ENCODE results near the gene TDRD7. TPM values are rescaled to one million over a fixed set of nuclear protein-coding genes. Genes with fewer than 3 reads are reported as not detected.

TDRD7 gene
- total RNA-seq, 1 donor from 2014 or later, result 4.7 TPM

GRCh38 chr9:97394881-97395280, 17.0 kb upstream of the TDRD7 start:
- Mint-ChIP-seq H3K27ac (no peak overlapping the region), H3K9me3 (no peaks in the 10 kb centered on the region), H3K4me3 (no peak overlapping the region), H3K36me3 (ENCODE audit: low read depth) (peaks cover 1% of the 10 kb centered on the region), H3K4me1 (ENCODE audit: low read depth) (peaks cover 38% of the 10 kb centered on the region), H3K27me3 (ENCODE audit: insufficient read depth) (peaks cover 52% of the 10 kb centered on the region)
- DNase-seq (ENCODE audit: low spot score), result no peak
- intact Hi-C loops (cut with micrococcal nuclease), result loop anchor here (5.0 kb wide), 5 partner anchors 107 to 1468 kb away; partner anchors contain the start of genes TMOD1, XPA and ZNF510

- Mint-ChIP-seq H3K36me3 (ENCODE audit: low read depth) (peaks cover 1% of the 10 kb centered on the region), H3K27me3 (ENCODE audit: insufficient read depth) (peaks cover 48% of the 10 kb centered on the region), H3K4me3 (no peak overlapping the region), H3K4me1 (ENCODE audit: low read depth) (peaks cover 34% of the 10 kb centered on the region), H3K27ac (no peak overlapping the region), H3K9me3 (no peaks in the 10 kb centered on the region)
- intact Hi-C loops (cut with micrococcal nuclease), result loop anchor here (5.0 kb wide), 5 partner anchors 107 to 1468 kb away; partner anchors contain the start of genes TMOD1, XPA and ZNF510
- DNase-seq (ENCODE audit: low spot score), result no peak
These were observed 16.2 kb upstream of the TDRD7 start for GRCh38 chr9:97395745-97396144.

GRCh38 chr9:97396256-97396655, 15.6 kb upstream of the TDRD7 start:
- Mint-ChIP-seq H3K36me3 (ENCODE audit: low read depth) (peaks cover 1% of the 10 kb centered on the region), H3K9me3 (no peaks in the 10 kb centered on the region), H3K27ac (no peak overlapping the region), H3K4me1 (ENCODE audit: low read depth) (peaks cover 31% of the 10 kb centered on the region), H3K27me3 (ENCODE audit: insufficient read depth) (peaks cover 48% of the 10 kb centered on the region), H3K4me3 (no peak overlapping the region)
- DNase-seq (ENCODE audit: low spot score), result no peak
- intact Hi-C loops (cut with micrococcal nuclease), result loop anchor here (5.0 kb wide), 5 partner anchors 106 to 1469 kb away; partner anchors contain the start of genes TMOD1, XPA and ZNF510

- H3K27ac Mint-ChIP-seq, result peak overlapping the region; percentile 41
- peaks cover 1% of the 10 kb centered on the region for H3K36me3 Mint-ChIP-seq (ENCODE audit: low read depth)
- DNase-seq (ENCODE audit: low spot score), result peak; percentile 59
- intact Hi-C loops (cut with micrococcal nuclease), result loop anchor here (1.0 to 5.0 kb wide), 8 partner anchors 9 to 1470 kb away; partner anchors contain the start of genes CTSV, TMOD1, XPA and ZNF510
- H3K27me3 Mint-ChIP-seq (ENCODE audit: insufficient read depth), result peaks cover 51% of the 10 kb centered on the region
- H3K4me3 Mint-ChIP-seq, result no peak overlapping the region
- H3K9me3 Mint-ChIP-seq, result no peaks in the 10 kb centered on the region
- peaks cover 29% of the 10 kb centered on the region for H3K4me1 Mint-ChIP-seq (ENCODE audit: low read depth)
These were observed 14.7 kb upstream of the TDRD7 start for GRCh38 chr9:97397220-97397619.

- intact Hi-C loops (cut with micrococcal nuclease), result loop anchor here (1.0 to 5.0 kb wide), 6 partner anchors 103 to 1472 kb away; partner anchors contain the start of genes TMOD1, XPA and ZNF510
- H3K4me1 Mint-ChIP-seq (ENCODE audit: low read depth), result peaks cover 29% of the 10 kb centered on the region
- H3K36me3 Mint-ChIP-seq (ENCODE audit: low read depth), result no peaks in the 10 kb centered on the region
- peak; percentile 52 for DNase-seq (ENCODE audit: low spot score)
- peak overlapping the region; percentile 53 for H3K27ac Mint-ChIP-seq
- H3K27me3 Mint-ChIP-seq (ENCODE audit: insufficient read depth), result peaks cover 42% of the 10 kb centered on the region
- H3K9me3 Mint-ChIP-seq, result peaks cover 10% of the 10 kb centered on the region
- no peak overlapping the region for H3K4me3 Mint-ChIP-seq
These were observed 12.7 kb upstream of the TDRD7 start for GRCh38 chr9:97398999-97399758.

GRCh38 chr9:97403746-97404316, 8.1 kb upstream of the TDRD7 start:
- no peak overlapping the region for H3K27ac Mint-ChIP-seq
- no peak for DNase-seq (ENCODE audit: low spot score)
- no peak overlapping the region for H3K4me3 Mint-ChIP-seq
- peaks cover 10% of the 10 kb centered on the region for H3K9me3 Mint-ChIP-seq
- H3K27me3 Mint-ChIP-seq (ENCODE audit: insufficient read depth), result peaks cover 53% of the 10 kb centered on the region
- peaks cover 3% of the 10 kb centered on the region for H3K4me1 Mint-ChIP-seq (ENCODE audit: low read depth)
- H3K36me3 Mint-ChIP-seq (ENCODE audit: low read depth), result no peaks in the 10 kb centered on the region
- intact Hi-C loops (cut with micrococcal nuclease), result no loop called here

DNA sequence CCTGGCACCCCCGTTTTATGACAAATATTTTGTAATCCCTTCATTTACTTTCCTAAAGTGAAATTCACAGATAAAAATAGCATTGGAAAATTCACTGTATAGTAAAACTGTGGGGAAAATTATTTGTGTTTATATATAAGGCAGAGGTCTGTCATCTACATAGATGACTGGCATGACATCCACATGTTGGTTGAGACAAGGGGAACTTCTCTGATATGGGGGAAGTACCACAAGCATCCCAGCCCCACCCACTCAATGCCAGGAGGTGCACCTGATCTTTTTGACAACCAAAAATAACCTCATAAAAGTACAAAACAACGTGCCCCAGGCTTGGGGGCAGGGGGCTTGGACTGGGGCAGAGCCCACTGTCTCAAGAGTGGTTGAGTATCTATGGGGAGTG, 6.3 kb upstream of the TDRD7 start:
- intact Hi-C loops (cut with micrococcal nuclease), result no loop called here
- peaks cover 60% of the 10 kb centered on the region for H3K27me3 Mint-ChIP-seq (ENCODE audit: insufficient read depth)

GRCh38 chr9:97406620-97407177, 5.2 kb upstream of the TDRD7 start:
- Mint-ChIP-seq H3K27me3 (ENCODE audit: insufficient read depth) (peaks cover 56% of the 10 kb centered on the region), H3K9me3 (peaks cover 10% of the 10 kb centered on the region), H3K4me1 (ENCODE audit: low read depth) (peaks cover 6% of the 10 kb centered on the region), H3K36me3 (ENCODE audit: low read depth) (no peaks in the 10 kb centered on the region), H3K4me3 (no peak overlapping the region), H3K27ac (no peak overlapping the region)
- DNase-seq (ENCODE audit: low spot score), result no peak
- intact Hi-C loops (cut with micrococcal nuclease), result no loop called here

More for the DNA sequence above, 6.3 kb upstream of the TDRD7 start:
- DNase-seq (ENCODE audit: low spot score), result no peak
- Mint-ChIP-seq H3K9me3 (peaks cover 10% of the 10 kb centered on the region), H3K4me3 (no peak overlapping the region), H3K4me1 (ENCODE audit: low read depth) (no peaks in the 10 kb centered on the region), H3K36me3 (ENCODE audit: low read depth) (no peaks in the 10 kb centered on the region), H3K27ac (no peak overlapping the region)

GRCh38 chr9:97408562-97408961, 3.3 kb upstream of the TDRD7 start:
- H3K36me3 Mint-ChIP-seq (ENCODE audit: low read depth), result no peaks in the 10 kb centered on the region
- no peak overlapping the region for H3K27ac Mint-ChIP-seq
- H3K4me1 Mint-ChIP-seq (ENCODE audit: low read depth), result peaks cover 18% of the 10 kb centered on the region
- DNase-seq (ENCODE audit: low spot score), result no peak
- H3K4me3 Mint-ChIP-seq, result no peak overlapping the region
- peaks cover 45% of the 10 kb centered on the region for H3K27me3 Mint-ChIP-seq (ENCODE audit: insufficient read depth)
- intact Hi-C loops (cut with micrococcal nuclease), result no loop called here
- H3K9me3 Mint-ChIP-seq, result peaks cover 6% of the 10 kb centered on the region

GRCh38 chr9:97411440-97411788, 482 bp upstream of the TDRD7 start:
- Mint-ChIP-seq H3K27ac (peak overlapping the region; percentile 54), H3K9me3 (no peaks in the 10 kb centered on the region), H3K27me3 (ENCODE audit: insufficient read depth) (peaks cover 40% of the 10 kb centered on the region), H3K4me3 (peak overlapping the region; percentile 72), H3K36me3 (ENCODE audit: low read depth) (peaks cover 3% of the 10 kb centered on the region), H3K4me1 (ENCODE audit: low read depth) (peaks cover 35% of the 10 kb centered on the region)
- intact Hi-C loops (cut with micrococcal nuclease), result loop anchor here (1.0 to 10.0 kb wide), 8 partner anchors 14 to 844 kb away; partner anchors contain the start of genes TMOD1 and TRMO
- DNase-seq (ENCODE audit: low spot score), result no peak

GRCh38 chr9:97412626-97413385, 910 bp downstream of the TDRD7 start:
- no peaks in the 10 kb centered on the region for H3K9me3 Mint-ChIP-seq
- intact Hi-C loops (cut with micrococcal nuclease), result loop anchor here (1.0 to 10.0 kb wide), 3 partner anchors 185 to 846 kb away; partner anchors contain the start of gene TRMO
- peak overlapping the region; percentile 84 for H3K4me3 Mint-ChIP-seq
- peaks cover 35% of the 10 kb centered on the region for H3K4me1 Mint-ChIP-seq (ENCODE audit: low read depth)
- H3K36me3 Mint-ChIP-seq (ENCODE audit: low read depth), result peaks cover 3% of the 10 kb centered on the region
- peaks cover 27% of the 10 kb centered on the region for H3K27me3 Mint-ChIP-seq (ENCODE audit: insufficient read depth)
- H3K27ac Mint-ChIP-seq, result peak overlapping the region; percentile 61
- DNase-seq (ENCODE audit: low spot score), result no peak

- H3K27ac Mint-ChIP-seq, result no peak overlapping the region
- peaks cover 35% of the 10 kb centered on the region for H3K4me1 Mint-ChIP-seq (ENCODE audit: low read depth)
- H3K4me3 Mint-ChIP-seq, result peak overlapping the region; percentile 84
- H3K27me3 Mint-ChIP-seq (ENCODE audit: insufficient read depth), result peaks cover 20% of the 10 kb centered on the region
- DNase-seq (ENCODE audit: low spot score), result no peak
- no peaks in the 10 kb centered on the region for H3K9me3 Mint-ChIP-seq
- intact Hi-C loops (cut with micrococcal nuclease), result loop anchor here (1.0 to 10.0 kb wide), 3 partner anchors 185 to 846 kb away; partner anchors contain the start of gene TRMO
- peaks cover 3% of the 10 kb centered on the region for H3K36me3 Mint-ChIP-seq (ENCODE audit: low read depth)
These were observed 1.6 kb downstream of the TDRD7 start for GRCh38 chr9:97413462-97413861.

Data from activated T-helper 1 cell treated with anti-CD3 and anti-CD28 coated beads, Interleukin-12 subunit alpha, Interleukin-12 subunit beta, Interleukin-2, Interleukin-4 antibody, amounts not matched to agents 30 ng/mL and 10 ng/mL and 1 ng/mL, durations not matched to agents 14 hours and 24 hours and 36 hours (primary cell).